T-helper 1 cell treated with Interleukin-12 subunit alpha and Interleukin-12 subunit beta and Interleukin-4 antibody, amounts not matched to agents 30 μg/mL and 1 μg/mL, for 36 hours (primary cell): ENCODE measurements around the gene LRRC27.
"Not testable (repeated sequence)": the region's sequence is repeated elsewhere in the genome, so short reads cannot be mapped to it uniquely, and the experiment has no call there.

ENCODE experiments used
- H3K27ac Mint-ChIP-seq: one replicate; pipeline ENCODE4 v1.8.0; 2021; ENCODE audit warnings: mild to moderate bottlenecking, mixed read lengths
- H3K27me3 Mint-ChIP-seq: one replicate; pipeline ENCODE4 v1.8.0; 2021; ENCODE audit warnings: low read depth, mixed read lengths
- H3K36me3 Mint-ChIP-seq: one replicate; pipeline ENCODE4 v1.8.0; 2021; ENCODE audit warnings: low read depth, mixed read lengths
- H3K4me1 Mint-ChIP-seq: one replicate; pipeline ENCODE4 v1.8.0; 2021; ENCODE audit warnings: low read depth, mixed read lengths
- H3K4me3 Mint-ChIP-seq: one replicate; pipeline ENCODE4 v1.8.0; 2021; ENCODE audit warnings: mild to moderate bottlenecking, moderate library complexity, mixed read lengths
- H3K9me3 Mint-ChIP-seq: one replicate; pipeline ENCODE4 v1.8.0; 2021; ENCODE audit warnings: mixed read lengths

The LRRC27 gene

GRCh38 chr10:132372516-132373095 is 40.6 kb downstream of the LRRC27 start:
- Mint-ChIP-seq H3K36me3 (no peaks in the 10 kb centered on the region), H3K27me3 (peaks cover 4% of the 10 kb centered on the region), H3K4me1 (peaks cover 3% of the 10 kb centered on the region), H3K4me3 (no peak overlapping the region), H3K9me3 (no peaks in the 10 kb centered on the region), H3K27ac (no peak overlapping the region)

DNA sequence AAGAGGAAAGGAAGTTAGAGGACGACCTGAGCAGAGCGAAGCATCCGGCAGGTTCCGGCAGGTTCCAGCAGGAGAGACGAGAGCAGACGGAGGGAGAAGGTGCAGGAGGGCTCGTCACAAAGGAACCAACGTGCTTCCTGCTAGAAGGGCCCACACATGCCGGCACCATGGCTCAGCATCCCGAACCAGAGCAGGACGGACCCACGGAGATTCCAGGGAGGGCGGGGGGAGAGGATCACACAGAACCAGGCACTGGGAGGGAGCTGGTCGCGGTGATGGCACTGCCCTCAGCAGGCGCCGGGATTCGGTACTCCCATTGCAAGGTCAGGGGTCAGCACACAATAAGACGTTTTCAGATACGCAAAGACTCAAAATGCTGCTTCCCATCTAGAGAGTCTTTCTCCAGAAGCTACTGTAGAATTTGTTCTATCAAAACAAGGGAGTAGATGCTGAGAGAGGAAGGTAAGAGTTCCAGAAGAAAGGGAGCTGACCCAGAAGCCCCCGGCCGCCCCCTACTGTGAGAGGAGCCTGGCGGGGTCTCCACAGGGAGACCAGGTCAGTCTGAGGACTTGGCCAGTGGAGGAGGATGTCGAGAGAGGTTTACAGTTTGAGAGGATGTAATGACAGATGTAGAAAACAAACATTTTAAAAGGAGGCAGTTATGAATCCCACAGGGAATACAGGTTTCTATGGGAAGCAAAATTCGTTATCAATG is 41.4 kb downstream of the LRRC27 start:
- H3K27ac Mint-ChIP-seq, result no peak overlapping the region
- H3K4me3 Mint-ChIP-seq, result no peak overlapping the region
- H3K36me3 Mint-ChIP-seq, result no peaks in the 10 kb centered on the region
- H3K27me3 Mint-ChIP-seq, result peaks cover 6% of the 10 kb centered on the region
- H3K4me1 Mint-ChIP-seq, result peaks cover 3% of the 10 kb centered on the region
- H3K9me3 Mint-ChIP-seq, result no peaks in the 10 kb centered on the region

DNA sequence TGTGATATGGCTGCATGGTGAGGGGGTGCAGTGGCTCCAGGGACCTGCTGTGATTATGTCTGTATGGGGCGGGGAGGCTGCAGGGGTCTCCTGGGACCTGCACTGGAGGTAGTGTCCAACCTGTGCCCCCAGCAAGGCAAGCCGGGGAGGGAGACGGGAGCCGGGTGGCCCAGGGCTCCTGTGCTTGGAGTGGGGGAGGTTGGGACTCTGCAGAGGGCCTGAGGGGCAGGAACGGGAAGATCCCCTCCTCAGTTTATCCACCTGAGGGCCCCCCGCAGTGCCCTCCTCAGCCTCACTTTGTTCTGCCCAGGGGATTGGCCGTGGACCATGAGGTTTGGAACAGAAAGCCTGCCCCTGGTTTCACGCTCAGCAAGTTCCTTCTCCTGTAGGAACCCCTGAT is 42.2 kb downstream of the LRRC27 start:
- Mint-ChIP-seq H3K9me3 (no peaks in the 10 kb centered on the region), H3K27ac (no peak overlapping the region), H3K27me3 (peaks cover 3% of the 10 kb centered on the region), H3K36me3 (no peaks in the 10 kb centered on the region), H3K4me3 (no peak overlapping the region), H3K4me1 (peaks cover 3% of the 10 kb centered on the region)

DNA sequence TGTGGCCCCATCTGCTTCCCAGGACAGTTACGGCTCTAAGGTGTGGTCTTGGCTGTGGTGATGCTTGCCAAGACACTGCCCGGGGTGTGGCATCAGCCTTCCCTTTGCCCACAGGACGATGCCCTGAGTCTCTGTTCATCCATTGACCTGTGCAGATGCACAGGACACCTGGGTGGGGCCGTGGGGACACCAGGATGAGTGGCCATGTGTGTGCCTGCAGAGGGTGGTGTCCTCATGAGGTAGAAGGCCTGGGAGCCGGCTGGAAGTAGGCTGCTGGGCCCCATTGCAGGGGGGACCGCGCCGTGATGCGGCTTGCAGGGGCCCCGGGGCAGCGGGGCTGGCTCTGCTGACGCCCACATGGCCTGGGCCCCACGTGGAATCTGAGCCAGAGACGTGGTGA is 42.6 kb downstream of the LRRC27 start:
- no peak overlapping the region for H3K27ac Mint-ChIP-seq
- H3K4me3 Mint-ChIP-seq, result no peak overlapping the region
- no peaks in the 10 kb centered on the region for H3K36me3 Mint-ChIP-seq
- H3K4me1 Mint-ChIP-seq, result peaks cover 3% of the 10 kb centered on the region
- no peaks in the 10 kb centered on the region for H3K9me3 Mint-ChIP-seq
- peaks cover 3% of the 10 kb centered on the region for H3K27me3 Mint-ChIP-seq

- peaks cover 3% of the 10 kb centered on the region for H3K27me3 Mint-ChIP-seq
- H3K4me3 Mint-ChIP-seq, result no peak overlapping the region
- H3K9me3 Mint-ChIP-seq, result no peaks in the 10 kb centered on the region
- no peaks in the 10 kb centered on the region for H3K36me3 Mint-ChIP-seq
- peaks cover 3% of the 10 kb centered on the region for H3K4me1 Mint-ChIP-seq
- no peak overlapping the region for H3K27ac Mint-ChIP-seq
These were observed 43.3 kb downstream of the LRRC27 start for GRCh38 chr10:132375116-132375794.

DNA sequence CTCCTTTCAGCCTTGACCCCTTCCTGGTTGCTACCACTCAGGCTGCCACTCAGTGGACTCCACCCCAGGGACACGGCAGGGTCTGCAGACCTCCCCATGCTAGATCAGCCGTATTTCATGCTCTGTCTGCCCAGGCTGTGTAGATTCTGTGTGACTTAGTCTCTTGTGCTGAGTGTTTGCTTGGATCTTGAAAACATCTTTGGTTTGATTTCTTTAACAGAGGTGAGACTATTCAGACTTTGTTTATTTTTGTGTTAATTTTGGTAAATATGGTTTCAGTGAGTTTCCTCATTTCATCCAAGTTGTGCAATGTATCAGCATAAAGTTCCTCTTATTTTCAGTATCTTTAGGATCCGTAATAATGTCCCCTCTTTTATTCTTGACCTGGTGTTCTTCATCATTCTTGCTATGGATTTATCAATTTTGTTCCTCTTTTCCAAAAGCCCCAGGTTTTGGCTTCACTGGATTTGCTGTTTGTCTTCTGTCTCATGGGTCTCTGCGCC is 43.9 kb downstream of the LRRC27 start:
- Mint-ChIP-seq H3K4me1 (peaks cover 3% of the 10 kb centered on the region), H3K36me3 (no peaks in the 10 kb centered on the region), H3K4me3 (no peak overlapping the region), H3K27me3 (peaks cover 3% of the 10 kb centered on the region), H3K27ac (no peak overlapping the region), H3K9me3 (no peaks in the 10 kb centered on the region)

DNA sequence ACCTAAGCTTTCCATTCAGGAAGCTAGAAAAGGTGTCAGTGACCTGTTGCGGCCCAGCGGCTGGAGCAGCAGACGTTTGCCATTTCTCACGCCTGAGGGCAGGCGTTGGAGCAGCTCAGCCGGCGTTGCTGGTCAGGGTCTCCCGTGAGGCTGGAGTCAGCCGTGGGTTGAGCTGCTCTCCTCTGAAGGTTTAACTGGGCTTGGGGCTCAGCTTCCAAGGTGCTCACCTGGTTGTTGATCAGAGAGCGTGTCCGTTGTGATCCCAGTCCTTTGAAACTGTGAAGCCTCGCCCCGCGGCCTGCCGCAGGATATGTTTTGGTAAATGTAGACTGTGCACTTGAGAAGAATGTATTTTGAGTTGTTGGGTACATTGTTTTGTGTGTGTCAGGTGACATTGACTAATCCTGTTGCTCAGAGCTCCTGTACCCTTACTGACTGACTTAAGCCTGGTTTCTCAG is 44.4 kb downstream of the LRRC27 start:
- no peaks in the 10 kb centered on the region for H3K36me3 Mint-ChIP-seq
- H3K9me3 Mint-ChIP-seq, result no peaks in the 10 kb centered on the region
- peaks cover 4% of the 10 kb centered on the region for H3K4me1 Mint-ChIP-seq
- no peak overlapping the region for H3K4me3 Mint-ChIP-seq
- H3K27ac Mint-ChIP-seq, result no peak overlapping the region
- peaks cover 3% of the 10 kb centered on the region for H3K27me3 Mint-ChIP-seq

DNA sequence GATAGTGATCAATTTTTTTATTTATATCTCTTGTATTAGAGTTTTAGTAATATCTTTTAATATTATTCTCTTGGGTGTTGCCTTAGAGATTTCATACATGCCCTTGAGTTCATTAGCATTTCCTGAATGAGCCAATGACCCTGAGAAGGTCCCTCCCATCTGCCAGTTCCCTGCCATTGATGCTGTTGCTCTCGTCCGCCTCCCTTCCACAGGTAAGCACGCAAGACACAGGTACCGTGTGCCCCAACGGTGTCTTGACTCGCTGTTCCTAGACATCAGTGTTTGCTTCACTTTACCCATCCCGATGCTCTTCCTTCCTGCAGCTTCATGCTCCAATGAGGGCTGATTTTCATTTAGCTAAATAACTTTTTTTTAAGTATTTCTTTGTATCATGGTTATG is 45.3 kb downstream of the LRRC27 start:
- no peaks in the 10 kb centered on the region for H3K36me3 Mint-ChIP-seq

GRCh38 chr10:132379026-132379425 is 47.0 kb downstream of the LRRC27 start:
- H3K4me1 Mint-ChIP-seq, H3K4me3 Mint-ChIP-seq, H3K27me3 Mint-ChIP-seq, H3K27ac Mint-ChIP-seq, H3K9me3 Mint-ChIP-seq, H3K36me3 Mint-ChIP-seq: not testable (repeated sequence)

More for the DNA sequence above, 45.3 kb downstream of the LRRC27 start:
- Mint-ChIP-seq H3K4me1 (peaks cover 4% of the 10 kb centered on the region), H3K4me3 (no peak overlapping the region), H3K9me3 (no peaks in the 10 kb centered on the region), H3K27ac (no peak overlapping the region), H3K27me3 (peaks cover 3% of the 10 kb centered on the region)

DNA sequence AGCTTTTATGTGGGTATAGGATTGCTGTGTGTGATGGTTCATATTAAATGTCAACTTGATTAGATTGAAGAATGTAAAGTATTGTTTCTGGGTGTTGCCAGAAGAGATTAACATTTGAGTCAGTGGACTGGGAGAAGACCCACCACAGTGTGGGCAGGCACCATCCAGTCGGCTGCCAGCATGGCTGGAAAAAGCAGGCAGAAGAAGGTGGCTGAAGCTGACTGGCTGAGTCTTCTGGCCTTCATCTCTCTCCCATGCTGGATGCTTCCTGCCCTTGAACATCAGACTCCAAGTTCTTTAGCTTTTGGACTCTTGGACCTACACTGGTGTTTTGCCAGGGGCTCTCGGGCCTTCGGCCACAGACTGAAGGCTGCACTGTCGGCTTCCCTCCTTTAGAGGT is 49.0 kb downstream of the LRRC27 start:
- not testable (repeated sequence) for H3K27ac Mint-ChIP-seq

DNA sequence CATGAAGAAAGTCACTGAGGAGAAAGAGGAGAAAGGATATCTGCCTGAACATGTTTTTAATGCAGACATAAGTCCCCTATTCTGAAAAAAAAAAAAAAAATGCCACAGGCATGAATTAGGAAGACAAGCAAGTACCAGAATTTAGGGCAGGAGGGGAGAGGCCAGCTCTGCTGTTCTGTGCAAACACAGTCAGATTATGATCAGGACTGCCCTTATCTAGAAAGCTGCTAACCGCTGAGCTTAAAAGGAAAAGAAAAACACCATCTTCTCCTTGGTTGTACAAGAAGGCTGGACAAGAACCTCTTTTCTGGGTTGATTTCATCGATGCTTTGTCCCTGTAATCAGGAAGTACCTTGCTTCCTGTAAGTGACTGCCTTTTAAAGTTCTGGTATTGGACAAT is 49.7 kb downstream of the LRRC27 start:
- peaks cover 3% of the 10 kb centered on the region for H3K27me3 Mint-ChIP-seq

More for the DNA sequence above, 49.0 kb downstream of the LRRC27 start:
- not testable (repeated sequence) for H3K4me1 Mint-ChIP-seq, H3K4me3 Mint-ChIP-seq, H3K36me3 Mint-ChIP-seq, H3K9me3 Mint-ChIP-seq, H3K27me3 Mint-ChIP-seq

DNA sequence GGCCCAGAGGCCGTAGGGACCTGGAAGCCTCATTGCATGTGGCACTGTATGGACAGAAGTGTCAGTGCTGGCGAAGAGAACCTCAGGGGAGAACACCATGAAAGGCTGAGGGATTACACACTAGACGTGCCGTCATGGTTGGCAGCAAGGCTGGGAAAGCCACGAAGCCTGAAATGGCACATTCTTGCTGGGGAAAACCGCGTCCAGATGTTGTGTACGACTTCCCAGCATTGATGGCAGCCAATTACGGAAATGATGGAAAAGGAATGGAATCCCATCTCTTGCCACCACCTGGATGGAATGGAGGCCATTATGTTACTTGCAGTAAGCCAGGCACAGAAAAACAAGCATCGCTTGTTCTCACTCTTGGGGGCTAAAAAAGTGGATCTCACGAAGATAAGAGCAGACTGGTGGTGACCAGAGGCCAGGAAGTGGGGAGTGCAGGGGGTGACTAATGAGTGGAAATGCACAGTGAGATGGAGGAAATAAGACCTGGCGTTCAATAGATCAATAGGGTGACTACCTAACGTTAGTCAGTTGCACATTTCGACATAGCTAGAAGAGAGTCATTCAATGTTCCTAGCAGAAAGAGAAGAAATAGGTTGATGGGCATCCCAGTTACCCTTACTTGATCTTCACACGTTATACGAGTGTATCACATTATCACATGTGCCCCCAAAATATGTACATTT is 50.4 kb downstream of the LRRC27 start:
- Mint-ChIP-seq H3K36me3 (no peaks in the 10 kb centered on the region), H3K27ac (no peak overlapping the region)

More for the DNA sequence above, 49.7 kb downstream of the LRRC27 start:
- no peaks in the 10 kb centered on the region for H3K9me3 Mint-ChIP-seq
- no peaks in the 10 kb centered on the region for H3K36me3 Mint-ChIP-seq
- H3K4me3 Mint-ChIP-seq, result no peak overlapping the region
- H3K27ac Mint-ChIP-seq, result no peak overlapping the region
- H3K4me1 Mint-ChIP-seq, result peaks cover 4% of the 10 kb centered on the region

DNA sequence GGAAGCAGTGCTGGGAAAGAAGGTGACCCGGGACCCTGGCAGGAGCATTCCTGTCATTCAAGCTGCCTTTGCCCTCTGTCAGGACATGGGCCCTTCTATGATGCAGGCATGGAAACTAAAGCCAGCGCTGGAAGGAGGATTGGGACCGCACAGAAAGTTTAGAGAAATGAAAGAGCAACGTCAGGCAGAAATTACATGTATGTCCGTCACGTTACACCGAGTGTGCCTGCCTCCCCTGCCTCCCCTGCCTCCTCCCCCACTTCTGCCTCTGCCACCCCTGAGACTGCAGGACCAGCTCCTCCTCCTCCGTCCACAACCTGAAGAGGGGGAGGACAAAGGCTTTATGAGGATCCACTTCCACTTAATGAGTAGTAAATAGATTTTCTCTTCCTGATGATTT is 51.1 kb downstream of the LRRC27 start:
- peaks cover 6% of the 10 kb centered on the region for H3K4me1 Mint-ChIP-seq
- peaks cover 3% of the 10 kb centered on the region for H3K27me3 Mint-ChIP-seq
- no peak overlapping the region for H3K4me3 Mint-ChIP-seq
- H3K27ac Mint-ChIP-seq, result no peak overlapping the region
- no peaks in the 10 kb centered on the region for H3K9me3 Mint-ChIP-seq
- no peaks in the 10 kb centered on the region for H3K36me3 Mint-ChIP-seq

More for the DNA sequence above, 50.4 kb downstream of the LRRC27 start:
- Mint-ChIP-seq H3K4me3 (no peak overlapping the region), H3K4me1 (peaks cover 4% of the 10 kb centered on the region), H3K9me3 (no peaks in the 10 kb centered on the region), H3K27me3 (peaks cover 3% of the 10 kb centered on the region)

DNA sequence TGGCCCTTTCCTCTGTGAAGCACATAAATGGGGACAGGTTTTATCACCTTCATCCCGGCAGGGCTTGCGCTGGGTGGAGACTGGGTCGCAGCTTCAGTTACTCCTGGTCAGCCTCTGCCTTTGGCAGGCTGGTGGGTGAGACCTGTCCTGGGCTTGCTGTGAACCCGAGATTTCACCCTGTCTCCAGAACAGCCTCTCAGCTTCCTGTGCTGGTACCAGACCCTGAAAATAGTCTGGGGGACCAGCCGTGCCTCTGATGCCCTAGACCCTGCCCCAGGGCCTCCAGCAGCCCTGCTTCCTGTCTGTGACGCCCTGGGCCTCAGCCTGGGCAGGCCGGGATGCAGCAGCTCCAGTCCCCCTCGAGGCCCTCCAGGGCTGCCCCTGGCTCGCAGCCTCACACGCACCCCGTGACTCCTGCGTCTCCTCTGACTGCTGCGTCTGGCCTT is 51.8 kb downstream of the LRRC27 start:
- no peak overlapping the region for H3K27ac Mint-ChIP-seq
- peaks cover 6% of the 10 kb centered on the region for H3K4me1 Mint-ChIP-seq
- no peaks in the 10 kb centered on the region for H3K36me3 Mint-ChIP-seq

More for the DNA sequence above, 51.8 kb downstream of the LRRC27 start:
- no peaks in the 10 kb centered on the region for H3K9me3 Mint-ChIP-seq
- no peaks in the 10 kb centered on the region for H3K27me3 Mint-ChIP-seq
- no peak overlapping the region for H3K4me3 Mint-ChIP-seq
